PFSK-1 (cell line): ENCODE measurements around the gene GMPPB.

Experiments used
- FOXP2 ChIP-seq: optimal IDR thresholded peaks from 2 replicates; pipeline ENCODE3; 2011; ENCODE audit warnings: borderline replicate concordance, control low read depth, inconsistent platforms; ENCODE audit not compliant: insufficient read depth; ENCODE audit errors: extremely low read length, extremely low read depth
- POLR2AphosphoS5 ChIP-seq: IDR thresholded peaks from 2 replicates; pipeline ENCODE4 v1.6.1; 2012; ENCODE audit warnings: low read depth, mild to moderate bottlenecking, control low read depth, low read length, moderate library complexity
- REST ChIP-seq, 2 experiments: IDR thresholded peaks; 2 replicates each; pipeline versions ENCODE4 v1.6.1 to v1.8.0; 2011 to 2012; ENCODE audit warnings: low read depth in 2 of 2, low read length in 2 of 2, control low read depth in 1 of 2, inconsistent platforms in 1 of 2, mild to moderate bottlenecking in 1 of 2, moderate library complexity in 1 of 2; ENCODE audit not compliant: insufficient read depth in 1 of 2
- SIN3A ChIP-seq: IDR thresholded peaks from 2 replicates; pipeline ENCODE4 v1.6.1; 2012; ENCODE audit warnings: mild to moderate bottlenecking, low read length, moderate library complexity, borderline replicate concordance; ENCODE audit not compliant: insufficient read depth
- TAF1 ChIP-seq: IDR thresholded peaks from 2 replicates; pipeline ENCODE4 v1.6.1; 2012; ENCODE audit warnings: low read length, control low read depth, borderline replicate concordance; ENCODE audit not compliant: insufficient read depth

- TF ChIP-seq REST (IDR thresholded peaks at IDR 0.05; ENCODE audit: insufficient read depth in 1 of 2, low read depth in 2 of 2, low read length in 2 of 2) (no peak), POLR2AphosphoS5 (no peak), TAF1 (no peak), SIN3A (no peak), FOXP2 (no peak)
Observed at GRCh38 chr3:49763981-49764380, 40.2 kb upstream of the GMPPB start.
